Mesangial cell (primary cell): ENCODE data around the gene ANKRD33B. TPM values are rescaled to one million over a fixed set of nuclear protein-coding genes. Genes with fewer than 3 reads are reported as not detected.

ENCODE experiments used
- total RNA-seq: library from RNA; depleted of rRNA; stranded (reverse); fragments of >200 nt; gene quantifications from 2 replicates; pipeline ENCODE4 v1.2.3, GENCODE V29; 2015

The ANKRD33B gene
- 3.4 and 7.7 TPM in 2 replicates for total RNA-seq

GRCh38 chr5:10563945-10564837 is at the start of gene ANKRD33B:
TSS of gene ANKRD33B (plus strand) at chr5:10564070. CDS start at chr5:10564468, 398 bp downstream.

Other genes with a start within 250 kb of the ANKRD33B start
- 22.7 and 50.8 TPM in 2 replicates for gene MARCHF6, start 210.4 kb upstream of the ANKRD33B start, total RNA-seq
- 0.25 and 0.49 TPM in 2 replicates for gene ROPN1L, start 122.2 kb upstream of the ANKRD33B start, total RNA-seq
- 75.9 and 76.6 TPM in 2 replicates for gene DAP, start 197.2 kb downstream of the ANKRD33B start, total RNA-seq